GM19395 (cell line): Measurements from ENCODE around the gene GJB5.
"Not testable (repeated sequence)": the region's sequence is repeated elsewhere in the genome, so short reads cannot be mapped to it uniquely, and the experiment has no call there.

ENCODE experiments used
- ATAC-seq: cut with Tn5 transposase; IDR thresholded peaks from one replicate; pipeline ENCODE4 v1.9.1; 2021; ENCODE audit warnings: mild to moderate bottlenecking, moderate library complexity; ENCODE audit not compliant: unreplicated experiment

GJB5 gene

GRCh38 chr1:34773114-34773513 is 18.3 kb downstream of the GJB5 start:
- ATAC-seq, result not testable (repeated sequence)

DNA sequence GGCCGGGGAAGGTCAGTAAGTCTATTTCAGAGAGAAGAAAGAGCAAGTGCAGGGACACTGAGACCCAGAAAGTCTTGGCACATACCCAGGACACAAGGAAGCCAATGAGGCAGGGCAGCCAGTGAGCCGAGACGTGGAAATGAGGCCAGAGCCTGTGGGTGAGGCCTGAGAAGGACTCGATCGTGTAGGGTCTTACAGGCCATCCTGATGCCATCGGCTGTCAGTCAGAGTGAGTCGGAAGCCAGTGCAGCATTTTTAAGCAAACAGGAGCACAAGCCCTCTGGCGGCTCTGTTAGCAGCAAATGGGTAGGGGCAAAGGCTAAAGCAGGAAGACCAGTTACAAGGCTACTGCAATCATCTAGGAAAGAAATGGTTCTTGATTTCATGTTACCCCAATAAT is 20.1 kb downstream of the GJB5 start:
- no peak for ATAC-seq

DNA sequence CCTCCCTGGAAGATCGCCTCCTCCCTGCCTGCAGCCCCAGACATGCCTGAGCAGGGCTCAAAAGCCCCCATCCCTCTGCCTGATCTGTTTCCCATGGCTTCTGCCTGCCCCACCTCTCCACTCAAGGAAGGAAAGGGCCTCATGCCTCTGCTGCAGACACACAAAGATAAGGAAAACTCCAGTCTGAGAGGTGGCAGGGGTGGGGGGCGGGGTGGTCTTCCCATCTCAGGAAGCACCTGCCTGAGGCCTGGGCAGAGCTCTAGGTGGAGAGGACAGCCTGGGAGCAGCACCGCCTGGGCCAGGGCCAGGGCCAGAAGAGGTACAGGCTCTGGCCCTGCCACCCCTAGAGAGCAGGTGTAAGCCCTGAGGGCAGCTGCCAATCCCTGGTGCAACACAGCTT is 22.1 kb downstream of the GJB5 start:
- no peak for ATAC-seq

GRCh38 chr1:34777519-34778321 is 22.9 kb downstream of the GJB5 start:
- ATAC-seq, result no peak

DNA sequence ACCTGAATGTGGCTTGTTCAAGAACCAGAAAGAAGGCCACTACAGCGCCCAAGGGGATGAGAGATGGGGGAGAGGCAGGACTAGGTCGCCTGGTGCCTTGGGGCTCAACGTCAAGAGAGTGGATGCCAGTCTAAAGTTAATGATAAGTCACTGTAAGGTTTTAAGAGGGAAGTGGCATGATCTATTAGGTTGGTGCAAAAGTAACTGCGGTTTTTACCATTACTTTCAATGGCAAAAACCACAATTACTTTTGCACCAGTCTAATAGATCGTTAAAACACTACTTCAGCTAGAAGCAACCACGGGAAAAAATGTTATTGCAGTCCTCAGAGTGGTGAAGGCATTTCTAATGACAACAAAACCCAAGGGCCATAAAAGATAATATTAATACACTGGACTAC is 23.5 kb downstream of the GJB5 start:
- ATAC-seq, result no peak

DNA sequence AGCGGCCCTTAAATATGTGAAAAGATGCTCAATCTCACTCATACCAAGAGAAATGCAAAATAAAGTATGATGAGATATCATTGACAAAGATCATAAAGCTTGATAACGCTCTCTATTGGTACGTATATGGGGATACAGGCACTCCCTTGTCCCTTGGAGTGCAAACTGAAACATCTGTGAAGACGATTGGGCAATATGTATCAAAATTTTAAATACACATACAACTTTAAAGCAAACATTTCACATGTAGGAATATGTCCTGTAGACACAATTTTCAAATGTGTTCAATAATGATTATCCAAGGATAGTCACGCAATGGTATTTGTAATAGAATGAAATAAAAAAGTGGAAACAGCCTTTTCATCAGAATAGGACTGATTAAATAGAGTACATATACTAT is 24.2 kb downstream of the GJB5 start:
- ATAC-seq, result no peak

DNA sequence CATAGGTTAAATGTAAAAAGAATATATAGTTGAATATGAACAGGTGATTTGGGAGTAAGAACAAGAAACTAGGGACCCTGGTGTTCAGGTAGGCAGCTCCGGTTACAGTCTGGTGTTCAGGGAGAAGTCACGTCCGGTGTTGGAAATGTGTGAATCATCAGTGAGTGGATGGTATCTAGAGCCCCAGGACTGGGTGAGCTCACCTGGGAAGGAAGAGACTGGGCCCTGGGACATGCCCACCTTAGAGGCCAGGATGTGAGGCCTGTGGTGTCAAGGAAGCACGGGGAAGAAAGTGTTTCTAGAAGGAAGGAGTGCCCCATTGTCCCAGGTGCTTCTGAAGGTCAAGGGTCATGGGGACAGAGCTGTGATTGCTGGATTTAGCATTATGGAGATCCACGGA is 24.7 kb downstream of the GJB5 start:
- no peak for ATAC-seq

- ATAC-seq, result no peak
Measured at GRCh38 chr1:34779962-34780361, 25.1 kb downstream of the GJB5 start.

DNA sequence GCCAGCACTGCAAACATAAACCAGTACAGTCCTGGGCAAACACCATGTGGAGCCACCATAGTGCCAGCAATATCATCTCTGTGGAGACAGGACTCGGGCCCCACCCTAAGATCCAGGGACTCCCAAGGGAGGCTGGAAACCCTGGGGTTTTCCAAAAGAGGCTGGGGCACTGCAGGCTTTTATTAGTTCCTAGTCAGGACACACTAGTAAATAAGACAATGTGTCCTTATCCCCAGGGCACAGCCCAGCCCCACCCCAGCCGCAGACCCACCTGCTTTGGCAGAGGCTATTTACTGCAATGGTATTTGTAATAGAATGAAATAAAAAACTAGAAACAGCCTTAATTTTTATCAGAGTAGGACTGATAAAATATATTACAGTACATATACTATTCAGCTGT is 25.7 kb downstream of the GJB5 start:
- no peak for ATAC-seq

DNA sequence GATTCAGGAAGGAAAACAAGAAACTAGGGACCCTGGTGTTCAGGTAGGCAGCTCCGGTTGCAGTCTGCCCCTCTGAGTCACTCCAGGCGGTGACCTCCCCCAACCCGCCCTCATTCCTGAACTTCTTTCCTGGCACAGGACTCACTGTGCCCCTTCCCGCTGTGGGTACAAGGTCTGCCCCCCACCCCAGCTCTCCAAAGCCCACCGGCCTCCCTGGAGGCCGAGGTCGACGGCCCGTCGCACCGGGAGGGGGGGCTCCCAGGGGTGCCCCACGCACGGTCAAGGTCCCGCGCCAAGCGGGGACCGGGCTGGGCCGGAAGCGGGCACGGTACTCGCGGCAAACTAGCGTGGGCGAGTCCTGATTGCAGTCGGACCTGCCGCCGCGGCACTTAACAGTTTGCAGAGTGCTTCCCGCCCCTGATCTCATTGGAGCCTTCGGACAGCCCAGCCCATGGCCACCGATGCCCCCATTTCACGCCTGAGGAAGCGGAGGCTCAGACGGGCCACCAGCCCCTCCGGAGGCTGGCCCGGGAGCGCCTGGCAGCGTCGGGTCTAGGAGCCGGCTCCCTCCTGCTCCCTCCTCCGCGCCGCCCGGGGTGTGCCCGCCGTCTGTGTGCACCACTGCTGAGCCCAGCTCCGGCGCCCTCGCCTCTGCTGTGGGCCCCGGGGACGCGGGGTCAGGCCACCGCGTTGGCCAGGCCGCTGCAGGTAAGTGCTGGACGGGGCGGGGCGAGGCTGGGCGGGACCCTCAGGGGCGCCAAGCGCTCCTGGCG is 26.4 kb downstream of the GJB5 start, which contains the start of gene GJB3:
GJB3 (plus strand) TSS at position 144 of the 773 bp plus-strand sequence. CDS start 3,549 bp downstream, outside the sequence.
- ATAC-seq, result no peak

DNA sequence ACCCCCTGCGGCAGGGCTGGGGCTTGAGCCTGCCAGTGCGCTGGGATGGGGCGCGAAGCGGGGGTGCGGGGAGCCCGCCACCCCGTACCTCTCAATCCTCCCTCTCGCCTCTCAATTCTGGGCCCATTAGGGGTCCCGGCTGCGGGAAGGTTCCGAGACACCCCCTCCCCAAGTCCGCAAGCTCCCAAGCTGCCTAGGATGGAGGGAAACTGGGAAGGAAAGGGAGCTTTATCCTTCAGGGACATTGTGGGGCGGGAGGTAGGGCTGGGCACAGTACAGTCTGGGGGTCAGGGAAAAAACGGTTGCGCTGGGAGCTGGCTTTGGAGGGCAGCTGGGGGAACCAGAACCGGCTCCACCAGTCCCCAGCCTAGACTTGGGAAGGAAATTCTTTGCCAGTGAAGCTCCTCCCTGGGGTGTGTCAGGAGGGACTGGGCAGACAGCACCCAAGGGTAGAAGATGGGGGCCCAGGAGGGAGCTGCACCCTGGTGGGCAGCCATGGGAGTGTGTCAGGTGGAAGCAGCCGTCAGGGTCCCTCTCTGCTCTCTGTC is 27.1 kb downstream of the GJB5 start:
- ATAC-seq, result no peak

DNA sequence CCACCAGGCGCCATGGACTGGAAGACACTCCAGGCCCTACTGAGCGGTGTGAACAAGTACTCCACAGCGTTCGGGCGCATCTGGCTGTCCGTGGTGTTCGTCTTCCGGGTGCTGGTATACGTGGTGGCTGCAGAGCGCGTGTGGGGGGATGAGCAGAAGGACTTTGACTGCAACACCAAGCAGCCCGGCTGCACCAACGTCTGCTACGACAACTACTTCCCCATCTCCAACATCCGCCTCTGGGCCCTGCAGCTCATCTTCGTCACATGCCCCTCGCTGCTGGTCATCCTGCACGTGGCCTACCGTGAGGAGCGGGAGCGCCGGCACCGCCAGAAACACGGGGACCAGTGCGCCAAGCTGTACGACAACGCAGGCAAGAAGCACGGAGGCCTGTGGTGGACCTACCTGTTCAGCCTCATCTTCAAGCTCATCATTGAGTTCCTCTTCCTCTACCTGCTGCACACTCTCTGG is 29.9 kb downstream of the GJB5 start:
- no peak for ATAC-seq

DNA sequence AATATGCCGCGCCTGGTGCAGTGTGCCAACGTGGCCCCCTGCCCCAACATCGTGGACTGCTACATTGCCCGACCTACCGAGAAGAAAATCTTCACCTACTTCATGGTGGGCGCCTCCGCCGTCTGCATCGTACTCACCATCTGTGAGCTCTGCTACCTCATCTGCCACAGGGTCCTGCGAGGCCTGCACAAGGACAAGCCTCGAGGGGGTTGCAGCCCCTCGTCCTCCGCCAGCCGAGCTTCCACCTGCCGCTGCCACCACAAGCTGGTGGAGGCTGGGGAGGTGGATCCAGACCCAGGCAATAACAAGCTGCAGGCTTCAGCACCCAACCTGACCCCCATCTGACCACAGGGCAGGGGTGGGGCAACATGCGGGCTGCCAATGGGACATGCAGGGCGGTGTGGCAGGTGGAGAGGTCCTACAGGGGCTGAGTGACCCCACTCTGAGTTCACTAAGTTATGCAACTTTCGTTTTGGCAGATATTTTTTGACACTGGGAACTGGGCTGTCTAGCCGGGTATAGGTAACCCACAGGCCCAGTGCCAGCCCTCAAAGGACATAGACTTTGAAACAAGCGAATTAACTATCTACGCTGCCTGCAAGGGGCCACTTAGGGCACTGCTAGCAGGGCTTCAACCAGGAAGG is 30.5 kb downstream of the GJB5 start:
- ATAC-seq, result no peak

- no peak for ATAC-seq
Measured at GRCh38 chr1:34785875-34786470, 31.1 kb downstream of the GJB5 start.

DNA sequence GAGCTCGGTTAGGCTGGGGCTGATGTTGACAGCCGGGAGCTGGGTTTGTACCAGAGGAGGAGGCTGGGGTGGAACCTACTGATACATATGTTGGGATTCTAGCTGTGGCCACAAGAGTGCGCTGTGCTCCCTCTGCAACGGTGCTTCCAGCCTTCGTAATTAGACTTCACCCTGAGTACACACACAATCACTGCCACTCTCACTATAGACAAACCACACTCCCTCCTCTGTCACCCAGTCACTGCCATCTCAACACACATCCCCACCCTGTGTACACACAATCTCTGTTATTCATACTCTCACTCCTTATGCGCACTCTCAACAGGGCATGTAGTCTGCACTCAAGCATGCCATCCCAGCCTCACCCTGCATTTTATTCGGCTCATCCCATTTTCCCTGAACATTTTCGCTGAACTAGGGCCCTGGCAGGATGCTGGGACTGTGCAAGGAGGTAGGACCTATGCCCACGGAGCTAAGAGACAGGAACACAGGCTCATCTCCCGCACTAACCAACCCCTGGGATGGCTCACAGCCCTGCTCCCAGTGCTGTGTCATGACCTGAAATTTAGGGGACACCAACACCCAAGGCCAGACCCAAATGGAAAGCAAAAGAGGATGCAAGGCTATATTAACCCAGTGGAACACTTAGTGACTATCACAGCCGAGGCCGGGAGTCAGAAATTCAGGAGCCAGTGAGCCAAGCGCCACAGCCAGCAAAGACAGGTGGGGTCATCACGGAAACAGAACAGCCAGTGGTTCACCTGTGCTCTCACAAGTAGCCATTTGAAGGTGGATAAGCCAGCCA is 31.9 kb downstream of the GJB5 start:
- no peak for ATAC-seq

GRCh38 chr1:34787461-34788420 is 32.9 kb downstream of the GJB5 start:
- ATAC-seq, result no peak

- ATAC-seq, result no peak
Measured at GRCh38 chr1:34790985-34791384, 36.1 kb downstream of the GJB5 start.

DNA sequence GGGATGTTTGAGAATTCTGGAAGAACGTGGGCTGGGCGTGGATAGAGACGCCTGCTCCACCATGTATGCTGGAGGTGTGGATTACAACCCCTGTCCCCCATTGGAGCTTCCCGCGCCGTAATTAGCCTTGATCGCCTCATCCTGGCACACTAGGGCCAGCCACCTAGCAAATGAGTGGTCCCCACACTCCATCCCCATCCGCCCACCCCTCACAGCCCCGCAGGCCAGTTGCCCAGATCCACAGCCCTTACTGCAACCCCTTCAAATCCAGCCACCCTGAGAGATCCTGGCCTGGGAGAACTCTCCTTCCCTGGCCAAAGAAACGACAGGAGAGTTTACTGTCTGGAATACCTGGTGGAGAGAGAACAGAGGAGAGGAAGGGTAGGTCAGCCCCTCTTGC is 37.6 kb downstream of the GJB5 start:
- no peak for ATAC-seq
